GM19395 (cell line): Measurements from ENCODE around the gene CAST.

Experiments
- ATAC-seq: cut with Tn5 transposase; IDR thresholded peaks from one replicate; pipeline ENCODE4 v1.9.1; 2021; ENCODE audit warnings: mild to moderate bottlenecking, moderate library complexity; ENCODE audit not compliant: unreplicated experiment

CAST gene

DNA sequence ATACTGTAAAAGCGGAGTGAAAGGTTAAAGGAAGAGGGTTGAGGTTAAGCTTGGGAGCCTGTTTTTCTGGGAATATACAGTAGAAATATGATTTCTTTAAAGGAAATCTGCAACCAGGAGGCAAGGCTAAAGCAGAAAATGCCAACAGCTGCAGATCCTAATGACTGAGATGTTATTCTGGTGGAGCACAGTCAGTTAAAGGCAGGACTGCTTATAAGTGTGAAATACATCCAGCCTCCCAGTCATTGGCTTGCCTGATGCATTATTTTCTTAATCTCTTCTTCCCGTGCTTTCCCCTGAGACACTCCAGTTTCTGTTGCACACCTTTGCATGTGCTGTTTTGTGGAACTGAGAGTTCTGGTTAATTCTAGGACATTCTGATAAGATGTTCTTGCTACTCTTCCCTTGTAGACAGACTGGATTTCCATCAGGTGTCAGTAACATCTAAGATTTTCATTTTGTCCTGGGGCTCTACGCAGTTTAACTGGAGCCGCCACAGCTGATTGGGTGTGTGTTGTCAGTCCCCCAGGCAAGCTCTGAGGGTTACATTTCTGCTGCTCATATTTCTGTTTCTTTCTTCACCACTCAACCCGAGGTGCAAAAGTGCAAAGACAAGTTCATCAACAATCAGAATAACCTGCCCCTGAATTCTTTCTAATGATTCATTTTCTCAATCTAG lies 44.4 kb downstream of the CAST start:
- ATAC-seq: no peak

- ATAC-seq: no peak
Measured at GRCh38 chr5:96708600-96708999, 46.4 kb downstream of the CAST start.

DNA sequence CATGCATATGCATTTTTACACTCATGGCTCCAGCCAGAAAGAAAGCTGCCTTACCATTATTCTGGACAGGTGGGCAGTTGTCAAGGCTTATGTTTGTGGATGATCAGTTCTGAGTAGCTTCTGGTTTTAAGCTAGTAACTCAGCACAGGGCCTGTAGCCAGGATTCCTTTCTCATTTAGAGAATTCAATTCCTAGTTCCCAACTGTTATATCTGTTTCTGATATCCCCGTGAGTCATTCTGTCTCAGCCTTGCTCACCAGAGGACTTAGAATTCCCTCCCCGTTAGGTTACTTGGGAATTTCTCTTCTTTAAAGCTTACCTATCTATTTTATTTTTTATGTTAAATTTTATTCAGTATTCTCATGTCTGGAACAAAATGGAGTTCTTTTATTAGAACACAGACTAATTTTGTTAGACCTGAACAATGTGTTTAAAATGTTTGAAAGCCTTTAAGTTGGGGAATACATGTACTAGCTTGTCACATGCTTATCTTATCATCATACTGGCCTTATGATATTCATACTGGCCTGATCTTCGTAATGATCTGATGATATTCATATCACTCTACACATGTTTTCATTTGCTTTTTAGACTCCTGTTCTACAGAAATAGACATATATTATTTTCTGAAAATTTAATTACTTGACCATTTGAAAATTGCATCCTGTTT lies 47.1 kb downstream of the CAST start:
- no peak for ATAC-seq

DNA sequence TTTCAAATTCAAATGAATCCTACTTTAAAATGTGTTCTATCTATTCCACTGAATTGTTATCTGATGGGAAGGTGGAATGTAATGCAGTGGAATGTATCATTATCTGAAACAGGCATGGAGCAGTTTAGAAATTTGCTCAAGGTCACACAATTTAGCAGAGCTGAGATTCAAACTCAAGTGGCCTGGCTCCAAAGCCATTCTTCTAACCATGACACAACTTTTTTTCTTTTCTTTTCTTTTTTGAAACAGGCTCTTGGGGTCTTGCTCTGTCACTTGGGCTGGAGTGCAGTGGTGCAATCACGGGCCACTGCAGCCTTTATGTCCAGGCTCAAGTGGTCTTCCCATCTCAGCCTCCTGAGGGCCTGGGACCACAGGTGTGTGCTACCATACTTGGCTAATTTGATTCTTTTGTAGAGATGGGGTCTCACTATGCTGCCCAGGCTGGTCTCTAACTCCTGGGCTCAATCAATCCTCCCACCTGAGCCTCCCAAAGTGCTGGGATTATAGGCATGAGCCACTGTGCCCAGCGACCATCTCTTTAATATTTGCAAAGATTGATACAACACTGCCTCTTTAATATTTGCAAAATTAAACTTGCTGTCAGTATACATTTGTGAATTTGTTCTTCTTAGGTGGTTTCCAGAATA lies 50.0 kb downstream of the CAST start:
- no peak for ATAC-seq

- ATAC-seq: no peak
Measured at GRCh38 chr5:96714450-96714849, 52.3 kb downstream of the CAST start.

DNA sequence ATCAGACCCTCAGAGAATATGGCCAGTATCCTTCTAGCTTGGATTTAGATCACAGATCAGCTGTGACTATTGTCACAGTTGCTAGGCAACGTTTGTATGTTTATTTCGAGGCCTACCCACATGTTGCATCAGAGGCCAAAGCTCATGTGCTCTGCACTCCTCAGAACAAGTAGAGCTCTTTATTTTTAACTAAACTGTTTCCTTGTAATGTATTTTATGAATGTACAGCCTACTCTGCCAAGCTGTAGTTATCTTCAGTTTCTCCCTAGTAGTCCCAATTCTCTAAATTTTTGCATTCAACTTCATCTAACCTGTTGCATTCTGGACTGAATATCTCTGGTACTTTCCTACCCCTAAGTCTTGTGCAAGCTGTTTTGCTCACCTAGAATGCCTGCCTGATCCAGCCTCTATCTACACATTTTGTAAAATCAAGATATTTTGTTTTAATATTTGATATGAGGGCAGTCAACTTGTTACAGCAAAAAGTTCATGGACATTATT lies 52.8 kb downstream of the CAST start:
- ATAC-seq: no peak

- ATAC-seq: no peak
Measured at GRCh38 chr5:96716007-96716406, 53.8 kb downstream of the CAST start.

- no peak for ATAC-seq
Measured at GRCh38 chr5:96716716-96717115, 54.5 kb downstream of the CAST start.

DNA sequence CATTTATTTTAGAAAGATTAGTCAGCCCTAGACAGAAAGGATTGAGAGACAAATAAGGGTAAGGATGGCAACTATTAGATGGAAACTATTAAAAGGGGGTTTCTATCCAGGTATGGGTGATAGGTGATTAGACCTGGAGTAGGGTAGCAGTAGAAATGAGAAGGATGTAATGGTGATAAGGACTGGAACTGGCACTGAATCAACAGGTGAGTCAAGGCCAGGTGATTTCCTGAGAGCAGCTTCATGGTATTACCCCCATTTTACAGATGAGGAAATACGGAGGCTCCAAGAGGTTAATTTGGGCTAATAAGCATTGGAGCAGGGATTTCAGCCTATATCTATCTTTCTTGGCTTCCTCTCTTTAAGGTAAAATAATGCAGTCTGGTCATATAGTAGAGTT lies 55.7 kb downstream of the CAST start:
- ATAC-seq: no peak

DNA sequence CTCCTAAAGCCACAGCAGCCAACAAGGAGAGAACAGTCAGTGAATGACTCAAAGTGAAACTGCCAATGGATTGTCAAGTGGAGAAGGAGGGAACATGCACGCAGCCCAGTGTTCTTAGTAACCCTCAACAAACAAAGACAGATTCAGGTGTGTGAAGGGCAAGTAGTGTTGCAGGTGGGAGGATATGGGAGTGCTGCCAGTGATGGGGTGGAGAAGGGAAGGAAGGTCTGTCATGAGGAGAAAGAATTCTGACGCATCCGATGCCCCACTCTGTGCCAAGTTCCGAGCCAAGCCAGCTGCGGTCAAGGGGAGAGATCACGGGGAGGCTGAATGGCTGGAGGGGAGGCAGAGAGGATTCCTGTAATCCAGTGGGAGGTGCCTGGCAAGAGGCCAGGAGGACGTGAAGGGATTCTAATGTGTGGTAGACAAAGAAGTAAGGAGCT lies 56.5 kb downstream of the CAST start:
- ATAC-seq: no peak

GRCh38 chr5:96720408-96720807 lies 58.2 kb downstream of the CAST start:
- no peak for ATAC-seq

DNA sequence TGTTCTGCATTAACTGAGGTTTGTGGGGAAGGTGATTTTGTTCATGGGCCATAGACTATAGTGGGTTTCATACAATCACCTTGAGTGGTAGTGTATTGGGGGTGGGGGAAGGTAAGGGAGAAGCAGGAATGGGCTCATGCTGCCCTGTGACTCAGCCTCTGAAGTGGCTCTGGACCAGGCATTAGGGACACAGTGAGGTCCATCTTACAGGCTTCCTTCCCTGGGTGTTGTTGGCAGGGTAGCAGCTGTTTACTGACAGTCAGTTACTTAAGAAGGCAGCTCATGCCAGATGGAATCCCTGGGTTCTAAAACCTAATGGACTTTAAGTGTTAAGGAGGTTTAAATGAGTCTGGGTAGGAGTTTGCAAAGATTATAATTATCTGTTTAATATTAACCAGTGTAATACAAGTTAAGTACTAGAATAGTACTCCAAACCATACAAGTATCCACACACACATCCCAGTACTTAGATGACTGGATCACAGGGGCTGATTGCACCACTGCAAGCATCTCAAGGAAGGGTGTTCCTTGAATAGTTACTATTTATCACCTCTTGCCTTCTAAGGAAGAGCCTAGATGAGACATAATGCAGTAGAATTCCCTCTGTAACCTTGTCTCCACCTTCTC lies 59.3 kb downstream of the CAST start:
- no peak for ATAC-seq

GRCh38 chr5:96725257-96725656 lies 63.1 kb downstream of the CAST start:
- no peak for ATAC-seq

DNA sequence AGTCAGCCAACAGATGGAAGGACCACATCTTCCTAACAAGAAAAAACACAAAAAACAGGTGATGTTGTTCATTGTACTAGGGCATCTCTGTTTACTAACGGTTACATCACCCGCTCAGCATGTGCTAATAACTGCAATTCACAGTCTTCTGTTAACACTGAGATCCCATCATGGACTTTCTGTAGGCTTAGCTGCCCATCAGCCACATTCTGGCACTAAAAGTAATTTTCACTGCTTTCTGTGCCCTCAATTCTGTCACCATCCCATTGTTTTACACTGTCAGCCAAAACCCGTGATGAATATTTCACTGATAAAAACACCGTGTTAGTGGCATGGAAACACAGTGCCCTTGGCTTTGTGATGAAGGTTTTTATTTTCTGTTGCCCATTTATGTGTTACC lies 64.6 kb downstream of the CAST start:
- no peak for ATAC-seq

DNA sequence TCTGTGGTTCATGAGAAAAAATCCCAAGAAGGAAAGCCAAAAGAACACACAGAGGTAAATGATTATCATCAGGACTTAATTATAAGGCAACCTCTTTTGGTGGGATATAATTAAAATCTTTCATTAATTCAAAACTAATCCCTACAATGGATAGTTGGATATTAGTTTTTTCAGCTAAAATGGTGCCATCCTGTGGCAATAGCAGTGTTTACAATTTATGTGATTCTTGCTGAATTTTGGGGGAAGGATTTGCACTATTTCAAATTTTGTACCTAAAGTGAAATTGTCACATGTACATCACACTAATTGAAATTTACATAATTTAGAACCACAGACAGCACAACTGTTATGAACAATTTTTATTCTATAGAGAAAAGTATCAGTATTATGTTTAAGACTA lies 67.0 kb downstream of the CAST start:
- ATAC-seq: no peak

- no peak for ATAC-seq
Measured at GRCh38 chr5:96730586-96730985, 68.4 kb downstream of the CAST start.

DNA sequence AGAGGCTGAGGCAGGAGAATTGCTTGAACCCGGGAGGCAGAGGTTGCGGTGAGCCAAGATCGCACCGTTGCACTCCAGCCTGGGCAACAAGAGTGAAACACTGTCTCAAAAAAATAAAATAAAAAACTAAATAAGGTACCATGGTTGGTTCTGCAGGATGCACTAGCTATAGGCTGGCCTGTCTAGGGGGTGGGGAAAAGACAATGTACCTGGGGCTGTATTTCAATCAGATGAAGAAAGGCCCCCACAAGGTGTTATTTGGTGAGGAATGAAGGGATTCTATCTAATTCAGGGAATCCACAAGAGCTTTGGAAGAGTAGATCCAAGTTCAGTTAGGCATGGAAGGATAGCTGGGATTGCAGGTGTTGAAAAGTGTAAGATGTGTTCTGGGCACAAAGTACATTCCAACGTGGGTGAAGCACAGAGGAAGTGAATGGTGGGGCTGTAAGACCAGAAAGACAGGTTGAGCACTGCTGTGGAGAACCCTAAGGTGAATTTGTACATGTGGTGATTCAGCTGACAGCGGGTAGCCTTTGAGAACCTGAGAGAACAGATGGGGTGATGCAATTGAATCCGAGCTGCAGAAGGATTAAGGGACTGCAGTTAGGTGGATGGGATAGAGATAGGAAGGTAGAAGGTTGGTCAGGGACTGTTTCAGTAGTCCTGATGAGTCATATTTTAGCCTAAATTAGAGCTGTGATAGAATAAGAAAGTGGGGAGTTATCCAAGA lies 71.8 kb downstream of the CAST start:
- no peak for ATAC-seq

DNA sequence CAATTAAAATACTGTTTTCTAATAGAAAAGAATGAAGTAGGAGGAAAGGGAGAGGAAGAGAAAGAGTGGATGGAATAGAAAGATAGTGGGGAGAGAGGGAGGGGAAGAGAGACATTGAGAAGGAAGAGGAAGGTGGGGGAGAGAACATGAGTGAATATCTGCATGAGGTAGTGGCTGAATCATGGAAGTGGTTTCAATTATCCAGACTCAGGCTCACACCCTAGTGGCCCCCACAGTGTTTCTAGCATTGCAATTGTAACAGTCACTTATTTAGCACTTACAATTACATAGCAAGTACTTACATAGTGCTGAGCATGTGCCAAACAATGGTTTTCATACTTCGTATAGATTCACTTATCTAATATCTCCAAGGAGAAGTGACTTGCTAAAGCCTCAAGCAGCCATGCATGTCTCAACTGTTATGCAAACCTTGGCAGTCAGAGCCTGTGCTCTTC lies 72.7 kb downstream of the CAST start:
- ATAC-seq: no peak

- ATAC-seq: no peak
Measured at GRCh38 chr5:96736937-96737336, 74.8 kb downstream of the CAST start.

GRCh38 chr5:96741106-96741505 lies 78.9 kb downstream of the CAST start:
- ATAC-seq: no peak

DNA sequence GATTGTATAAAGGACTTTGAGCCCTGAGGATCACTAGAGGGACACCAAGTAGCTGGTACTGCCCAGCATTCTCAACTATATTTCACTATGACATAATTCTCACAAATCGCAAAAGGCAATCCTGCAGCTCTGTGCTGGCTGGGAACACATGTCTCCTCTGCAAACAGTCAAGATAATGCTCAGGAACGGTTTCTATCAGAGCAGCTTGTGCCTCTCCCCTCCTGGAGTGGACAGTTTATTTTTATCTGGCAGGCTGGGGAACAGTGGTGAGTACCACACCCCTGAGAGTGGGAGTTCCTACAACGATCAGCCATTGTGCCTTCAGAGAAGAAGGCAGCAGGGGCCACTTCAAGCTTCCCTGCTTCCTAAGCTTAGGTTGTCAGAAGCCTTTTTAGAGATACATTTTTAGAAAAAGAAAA lies 79.7 kb downstream of the CAST start:
- no peak for ATAC-seq
